Hepatocyte (in vitro differentiated cells): ENCODE data around the gene LDLRAP1.

ENCODE experiments used
- EZH2 ChIP-seq: fragments of 200-600 bp; sonication (generic); IDR thresholded peaks from 2 replicates; pipeline ENCODE4 v1.6.1; 2016; ENCODE audit warnings: antibody characterized with exemption, mild to moderate bottlenecking, borderline replicate concordance
- EZH2phosphoT487 ChIP-seq: fragments of 200-600 bp; sonication (generic); IDR thresholded peaks from one replicate; pipeline ENCODE4 v1.6.1; 2018; ENCODE audit warnings: antibody characterized with exemption, mild to moderate bottlenecking, low read depth, moderate library complexity; ENCODE audit not compliant: unreplicated experiment, severe bottlenecking

GRCh38 chr1:25581764-25582163 lies 38.4 kb downstream of the LDLRAP1 start:
- TF ChIP-seq EZH2: no peak
- TF ChIP-seq EZH2phosphoT487: no peak
